ENCODE measurements around the gene GCNA. TPM values are rescaled to one million over a fixed set of nuclear protein-coding genes. Genes with fewer than 3 reads are reported as not detected.

The GCNA gene
- total RNA-seq, 4 donors from 2014 or later: 0.89 to 2.6 (median 1.6) TPM

DNA sequence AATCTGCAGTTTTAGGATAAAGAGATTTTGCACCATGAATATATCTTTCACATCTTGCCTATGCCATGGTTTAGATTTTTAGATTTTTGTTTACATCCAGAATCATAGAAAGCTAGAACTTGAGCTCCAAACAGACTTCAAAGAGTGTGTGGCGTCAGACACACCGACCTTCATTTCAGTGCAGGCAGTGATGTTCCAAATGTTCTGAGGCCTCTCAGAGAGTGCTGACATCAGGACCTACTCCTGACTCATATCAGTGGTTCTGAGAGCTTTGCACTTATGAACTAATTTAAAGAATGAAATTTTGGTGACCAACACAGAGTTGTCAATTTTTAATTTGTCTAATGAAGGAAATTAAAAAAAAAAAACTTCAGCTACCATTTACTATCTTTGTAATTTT lies 21.7 kb downstream of the GCNA start:
- Histone ChIP-seq H3K4me3 (no peak overlapping the region), H3K27me3 (no peaks in the 10 kb centered on the region), H3K36me3 (peaks cover 0 to 75% of the 10 kb centered on the region in 2 donors), H3K9me3 (no peaks in the 10 kb centered on the region), H3K27ac (no peak overlapping the region), H3K4me1 (no peaks in the 10 kb centered on the region)
- no peak for TF ChIP-seq POLR2AphosphoS5 (IDR thresholded peaks at IDR 0.05)
- no peak for TF ChIP-seq EP300 (IDR thresholded peaks at IDR 0.05)
- no peak for TF ChIP-seq POLR2A (IDR thresholded peaks at IDR 0.05)
- TF ChIP-seq, protein P1, sequence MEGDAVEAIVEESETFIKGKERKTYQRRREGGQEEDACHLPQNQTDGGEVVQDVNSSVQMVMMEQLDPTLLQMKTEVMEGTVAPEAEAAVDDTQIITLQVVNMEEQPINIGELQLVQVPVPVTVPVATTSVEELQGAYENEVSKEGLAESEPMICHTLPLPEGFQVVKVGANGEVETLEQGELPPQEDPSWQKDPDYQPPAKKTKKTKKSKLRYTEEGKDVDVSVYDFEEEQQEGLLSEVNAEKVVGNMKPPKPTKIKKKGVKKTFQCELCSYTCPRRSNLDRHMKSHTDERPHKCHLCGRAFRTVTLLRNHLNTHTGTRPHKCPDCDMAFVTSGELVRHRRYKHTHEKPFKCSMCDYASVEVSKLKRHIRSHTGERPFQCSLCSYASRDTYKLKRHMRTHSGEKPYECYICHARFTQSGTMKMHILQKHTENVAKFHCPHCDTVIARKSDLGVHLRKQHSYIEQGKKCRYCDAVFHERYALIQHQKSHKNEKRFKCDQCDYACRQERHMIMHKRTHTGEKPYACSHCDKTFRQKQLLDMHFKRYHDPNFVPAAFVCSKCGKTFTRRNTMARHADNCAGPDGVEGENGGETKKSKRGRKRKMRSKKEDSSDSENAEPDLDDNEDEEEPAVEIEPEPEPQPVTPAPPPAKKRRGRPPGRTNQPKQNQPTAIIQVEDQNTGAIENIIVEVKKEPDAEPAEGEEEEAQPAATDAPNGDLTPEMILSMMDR (IDR thresholded peaks at IDR 0.05): no peak
- ATAC-seq: no peak
- 100% methylated on average over 1 to 2 of the region's 2 CpGs for WGBS, 2 donors (ENCODE audit: low coverage in 1 of 2)

GRCh38 chrX:71603618-71604017 lies 25.4 kb downstream of the GCNA start:
- peaks cover 0 to 89% of the 10 kb centered on the region in 2 donors for H3K36me3 ChIP-seq
- 85% methylated on average over 12 of the region's 33 CpGs; no CpG with 5 or more reads in 1 of the 2 donors for WGBS, 2 donors (ENCODE audit: low coverage in 1 of 2)
- H3K4me3 ChIP-seq: no peak overlapping the region
- no peak for TF ChIP-seq EP300 (IDR thresholded peaks at IDR 0.05)
- TF ChIP-seq, protein P1 (IDR thresholded peaks at IDR 0.05): no peak
- no peak for TF ChIP-seq POLR2A (IDR thresholded peaks at IDR 0.05)
- no peak for TF ChIP-seq POLR2AphosphoS5 (IDR thresholded peaks at IDR 0.05)
- no peak for ATAC-seq
- H3K27ac ChIP-seq: no peak overlapping the region
- no peaks in the 10 kb centered on the region for H3K9me3 ChIP-seq
- H3K27me3 ChIP-seq: no peaks in the 10 kb centered on the region
- no peaks in the 10 kb centered on the region for H3K4me1 ChIP-seq

GRCh38 chrX:71604141-71604540 lies 25.9 kb downstream of the GCNA start:
- WGBS, 2 donors (ENCODE audit: low coverage in 1 of 2): 80 to 100% methylated on average over 2 of the region's 10 CpGs

GRCh38 chrX:71604796-71605568 lies 26.7 kb downstream of the GCNA start:
- ATAC-seq: no peak
- H3K4me1 ChIP-seq: no peaks in the 10 kb centered on the region
- WGBS, 2 donors (ENCODE audit: low coverage in 1 of 2): 55% methylated on average over 5 of the region's 8 CpGs; no CpG with 5 or more reads in 1 of the 2 donors
- H3K27me3 ChIP-seq: no peaks in the 10 kb centered on the region
- no peaks in the 10 kb centered on the region for H3K9me3 ChIP-seq
- TF ChIP-seq POLR2AphosphoS5 (IDR thresholded peaks at IDR 0.05): no peak
- TF ChIP-seq POLR2A (IDR thresholded peaks at IDR 0.05): no peak
- no peak overlapping the region for H3K27ac ChIP-seq
- H3K36me3 ChIP-seq: peaks cover 0 to 89% of the 10 kb centered on the region in 2 donors
- H3K4me3 ChIP-seq: no peak overlapping the region

More at GRCh38 chrX:71604141-71604540, 25.9 kb downstream of the GCNA start:
- no peak for ATAC-seq
- Histone ChIP-seq H3K27me3 (no peaks in the 10 kb centered on the region), H3K36me3 (peaks cover 0 to 89% of the 10 kb centered on the region in 2 donors), H3K27ac (no peak overlapping the region), H3K4me3 (no peak overlapping the region), H3K4me1 (no peaks in the 10 kb centered on the region), H3K9me3 (no peaks in the 10 kb centered on the region)
- TF ChIP-seq POLR2AphosphoS5 (IDR thresholded peaks at IDR 0.05) (no peak), EP300 (IDR thresholded peaks at IDR 0.05) (no peak), POLR2A (IDR thresholded peaks at IDR 0.05) (no peak)
- TF ChIP-seq, protein P1 (IDR thresholded peaks at IDR 0.05): no peak

DNA sequence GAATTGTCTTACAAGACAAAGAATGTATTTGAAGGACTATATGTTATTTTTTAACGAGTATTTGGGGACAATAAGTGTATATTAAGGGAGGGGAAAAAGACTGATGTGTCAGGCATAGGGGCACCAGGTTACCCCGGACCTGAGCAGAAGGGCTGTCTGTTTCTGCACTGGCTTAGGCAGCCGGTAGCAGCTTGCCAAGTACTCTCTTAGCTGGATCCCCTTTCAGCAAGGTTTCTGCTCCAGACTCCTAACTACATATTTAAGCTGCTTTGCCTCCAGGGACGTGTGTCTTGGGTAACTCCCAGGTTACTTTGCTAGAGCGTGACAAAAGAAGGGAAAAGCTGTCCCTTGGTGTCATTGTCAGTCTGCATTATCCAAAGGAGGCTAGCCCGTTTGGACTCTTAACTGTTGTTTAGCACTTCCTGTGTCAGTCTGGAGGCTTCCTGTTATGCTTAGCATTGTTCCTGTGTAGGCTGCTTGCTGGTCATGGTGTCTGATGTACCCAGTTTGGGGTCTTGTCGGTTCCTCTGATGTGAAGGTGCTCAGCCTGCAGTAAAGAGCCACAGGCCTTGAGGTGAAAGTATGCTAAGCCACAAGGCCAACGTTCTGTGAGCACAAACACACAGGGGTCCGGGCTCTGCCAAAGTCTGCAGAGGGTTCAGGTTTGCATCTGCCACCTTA lies 28.4 kb downstream of the GCNA start:
- Histone ChIP-seq H3K4me3 (no peak overlapping the region), H3K27me3 (no peaks in the 10 kb centered on the region), H3K4me1 (no peaks in the 10 kb centered on the region), H3K27ac (no peak overlapping the region), H3K9me3 (no peaks in the 10 kb centered on the region), H3K36me3 (peaks cover 0 to 91% of the 10 kb centered on the region in 2 donors)
- WGBS, 2 donors (ENCODE audit: low coverage in 1 of 2): 50 to 85% methylated on average over 2 to 5 of the region's 9 CpGs
- ATAC-seq: no peak
- TF ChIP-seq POLR2A (IDR thresholded peaks at IDR 0.05) (no peak), POLR2AphosphoS5 (IDR thresholded peaks at IDR 0.05) (no peak), EP300 (IDR thresholded peaks at IDR 0.05) (no peak)
- TF ChIP-seq, protein P1 (IDR thresholded peaks at IDR 0.05): no peak

All from gastroesophageal sphincter (tissue), 4 donors.